IMR-90 (cell line): ENCODE data around the gene NPDC1. TPM values are rescaled to one million over a fixed set of nuclear protein-coding genes. Genes with fewer than 3 reads are reported as not detected.

ENCODE experiments used
- ATAC-seq: fragments of 200-7000 bp; cut with Tn5 transposase; 2 replicates; pipeline ENCODE4 v1.9.1; 2020; ENCODE audit warnings: low read depth, mild to moderate bottlenecking, moderate library complexity
- BruUV-seq: library from RNA; stranded (reverse); fragments of 400-500 nt; replicated peaks from 2 replicates; lab custom pipeline; 2021; lab: Mats Ljungman, UMichigan
- CTCF ChIA-PET: fragments of 300-600 bp; formaldehyde crosslinking; extraction: SDS; loops from one replicate; lab custom pipeline; 2021; ENCODE audit warnings: antibody characterized with exemption; lab: Yijun Ruan, JAX
- POLR2A ChIA-PET: fragments of 300-600 bp; sonication (Branson Sonifier 250); formaldehyde crosslinking; loops from one replicate; lab custom pipeline; 2022; ENCODE audit warnings: antibody characterized with exemption; ENCODE audit not compliant: unreplicated experiment; lab: Charles Lee
- DNase-seq: peaks from one replicate; pipeline ENCODE4 v3.0.0; 2013
- H2AFZ ChIP-seq: replicated peaks from 2 replicates; pipeline ENCODE3; 2013; ENCODE audit warnings: low read length, mild to moderate bottlenecking; ENCODE audit not compliant: poor library complexity
- H2AK5ac ChIP-seq: 2 replicates; pipeline ENCODE4 v1.6.1; 2013; ENCODE audit warnings: low read depth, low read length, inconsistent platforms
- H2AK9ac ChIP-seq: replicated peaks from 2 replicates; pipeline ENCODE3; 2013; ENCODE audit warnings: mild to moderate bottlenecking, low read depth, low read length, moderate library complexity; ENCODE audit not compliant: poor library complexity
- H2BK120ac ChIP-seq: 2 replicates; pipeline ENCODE4 v1.6.1; 2013; ENCODE audit warnings: low read depth, low read length, inconsistent platforms
- H2BK15ac ChIP-seq: 3 replicates; pipeline ENCODE4 v1.6.1; 2013; ENCODE audit warnings: low read depth, low read length, inconsistent platforms
- H2BK20ac ChIP-seq: 2 replicates; pipeline ENCODE4 v1.6.1; 2013; ENCODE audit warnings: low read depth, mild to moderate bottlenecking, inconsistent platforms, low read length, moderate library complexity
- H2BK5ac ChIP-seq: 2 replicates; pipeline ENCODE4 v1.6.1; 2013; ENCODE audit warnings: mild to moderate bottlenecking, low read depth, low read length, inconsistent platforms; ENCODE audit not compliant: poor library complexity, severe bottlenecking
- H3K14ac ChIP-seq: replicated peaks from 2 replicates; pipeline ENCODE4 v1.6.1; 2013; ENCODE audit warnings: low read depth, low read length, inconsistent platforms
- H3K18ac ChIP-seq: 2 replicates; pipeline ENCODE4 v1.6.1; 2013; ENCODE audit warnings: low read depth, low read length, control low read depth
- H3K23ac ChIP-seq: 2 replicates; pipeline ENCODE4 v1.6.1; 2013; ENCODE audit warnings: low read depth, low read length, inconsistent platforms
- H3K27ac ChIP-seq: 2 replicates; pipeline ENCODE4 v1.5.1; 2013; ENCODE audit warnings: mild to moderate bottlenecking, control low read depth, low read length; ENCODE audit not compliant: insufficient read depth
- H3K27me3 ChIP-seq: 2 replicates; pipeline ENCODE4 v1.6.1; 2013; ENCODE audit warnings: low read length; ENCODE audit not compliant: control insufficient read depth, insufficient read depth
- H3K36me3 ChIP-seq: 2 replicates; pipeline ENCODE4 v1.6.1; 2013; ENCODE audit warnings: low read length, mixed read lengths; ENCODE audit not compliant: control insufficient read depth, insufficient read depth
- H3K4ac ChIP-seq: 2 replicates; pipeline ENCODE4 v1.6.1; 2013; ENCODE audit warnings: low read depth, low read length, inconsistent platforms
- H3K4me1 ChIP-seq: 2 replicates; pipeline ENCODE4 v1.6.1; 2013; ENCODE audit warnings: low read length, mixed read lengths; ENCODE audit not compliant: control insufficient read depth, insufficient read depth
- H3K4me2 ChIP-seq: 2 replicates; pipeline ENCODE4 v1.6.1; 2013; ENCODE audit warnings: low read depth, mild to moderate bottlenecking, control low read depth, low read length, moderate library complexity
- H3K4me3 ChIP-seq: 2 replicates; pipeline ENCODE4 v1.5.1; 2013; ENCODE audit warnings: low read depth, mild to moderate bottlenecking, control low read depth, low read length, moderate library complexity; ENCODE audit not compliant: insufficient read depth
- H3K56ac ChIP-seq: 2 replicates; pipeline ENCODE4 v1.6.1; 2013; ENCODE audit warnings: low read length, inconsistent platforms; ENCODE audit not compliant: insufficient read depth; ENCODE audit errors: extremely low read depth
- H3K79me1 ChIP-seq, 2 experiments: 2 replicates each; pipeline ENCODE4 v1.6.1; 2013; ENCODE audit warnings: low read length in 2 of 2, inconsistent platforms in 1 of 2, low read depth in 1 of 2
- H3K9ac ChIP-seq: 2 replicates; pipeline ENCODE4 v1.6.1; 2013; ENCODE audit warnings: low read depth, low read length, control low read depth
- H3K9me1 ChIP-seq: 2 replicates; pipeline ENCODE4 v1.6.1; 2013; ENCODE audit warnings: low read length, inconsistent platforms; ENCODE audit not compliant: insufficient read depth
- H3K9me3 ChIP-seq: 2 replicates; pipeline ENCODE4 v1.6.1; 2013; ENCODE audit warnings: low read length; ENCODE audit not compliant: control insufficient read depth, insufficient read depth
- H4K20me1 ChIP-seq: 2 replicates; pipeline ENCODE4 v1.6.1; 2013; ENCODE audit warnings: low read length, inconsistent platforms; ENCODE audit not compliant: insufficient read depth
- H4K5ac ChIP-seq: 2 replicates; pipeline ENCODE4 v1.6.1; 2013; ENCODE audit warnings: mild to moderate bottlenecking, low read depth, low read length, control low read depth
- H4K8ac ChIP-seq, 2 experiments: 2 replicates each; pipeline ENCODE4 v1.6.1; 2013; ENCODE audit warnings: low read depth in 2 of 2, low read length in 2 of 2, control low read depth in 1 of 2, inconsistent platforms in 1 of 2
- H4K91ac ChIP-seq: 2 replicates; pipeline ENCODE4 v1.6.1; 2013; ENCODE audit warnings: low read depth, low read length, inconsistent platforms; ENCODE audit not compliant: insufficient read depth
- BHLHE40 ChIP-seq: fragments of 150-350 bp; IDR thresholded peaks from 2 replicates; pipeline ENCODE4 v1.6.1; 2016; ENCODE audit warnings: mild to moderate bottlenecking, low read depth, low read length
- CEBPB ChIP-seq: IDR thresholded peaks from 2 replicates; pipeline ENCODE4 v1.6.1; 2012; ENCODE audit warnings: low read depth, low read length, improper control_type of control experiment
- CHD1 ChIP-seq: IDR thresholded peaks from 2 replicates; pipeline ENCODE4 v1.6.1; 2012; ENCODE audit warnings: low read depth, low read length, improper control_type of control experiment
- FOS ChIP-seq: fragments of 150-350 bp; IDR thresholded peaks from 2 replicates; pipeline ENCODE4 v1.6.1; 2016; ENCODE audit warnings: low read depth, low read length
- MAFK ChIP-seq: IDR thresholded peaks from 2 replicates; pipeline ENCODE4 v1.6.1; 2012; ENCODE audit warnings: low read depth, low read length, improper control_type of control experiment
- MAZ ChIP-seq: IDR thresholded peaks from 2 replicates; pipeline ENCODE4 v1.6.1; 2012; ENCODE audit warnings: low read depth, mild to moderate bottlenecking, low read length, improper control_type of control experiment, moderate library complexity, borderline replicate concordance
- MXI1 ChIP-seq: IDR thresholded peaks from 2 replicates; pipeline ENCODE4 v1.6.1; 2012; ENCODE audit warnings: low read depth, mild to moderate bottlenecking, low read length, moderate library complexity, borderline replicate concordance
- NFE2L2 ChIP-seq: fragments of 150-350 bp; IDR thresholded peaks from 2 replicates; pipeline ENCODE4 v1.6.1; 2016; ENCODE audit warnings: low read depth, mild to moderate bottlenecking, low read length
- RAD21 ChIP-seq: IDR thresholded peaks from 2 replicates; pipeline ENCODE4 v1.6.1; 2012; ENCODE audit warnings: low read length, improper control_type of control experiment
- RCOR1 ChIP-seq: IDR thresholded peaks from 2 replicates; pipeline ENCODE4 v1.6.1; 2012; ENCODE audit warnings: mild to moderate bottlenecking, low read length, improper control_type of control experiment; ENCODE audit not compliant: insufficient replicate concordance
- RFX5 ChIP-seq: IDR thresholded peaks from 2 replicates; pipeline ENCODE4 v1.8.0; 2012; ENCODE audit warnings: low read depth, mild to moderate bottlenecking, low read length, moderate library complexity
- SMC3 ChIP-seq: fragments of 150-350 bp; IDR thresholded peaks from 2 replicates; pipeline ENCODE4 v1.6.1; 2016; ENCODE audit warnings: low read depth, mild to moderate bottlenecking, antibody characterized with exemption, low read length, moderate library complexity
- WGBS, 2 experiments: methylation state at CpG; one replicate each; pipeline versions ENCODE4 v1.1.5 to v1.1.7; 2013; ENCODE audit warnings: missing lambda C conversion rate in 2 of 2; ENCODE audit not compliant: insufficient read length in 1 of 2; ENCODE audit errors: extremely low coverage in 2 of 2; 5-methylcytosine and 5-hydroxymethylcytosine counted together
- dilution Hi-C: fragments of 300-500 bp; cut with HindIII; formaldehyde crosslinking; loops from one replicate; pipeline ENCODE4 v1.14.3; 2018; ENCODE audit warnings: low sequenced_read_pairs; ENCODE audit not compliant: unreplicated experiment
- in situ Hi-C: fragments of 300-500 bp; cut with MboI; formaldehyde crosslinking; loops from 3 replicates; pipeline ENCODE4 v1.14.3; 2019; ENCODE audit warnings: low sequenced_read_pairs, inconsistent platforms, mixed read lengths
- intact Hi-C: fragments of 100-400 bp; cut with micrococcal nuclease; formaldehyde crosslinking; loops from 2 replicates; pipeline ENCODE4 v1.10.0; 2022
- polyA plus RNA-seq, 3 experiments: library from polyadenylated mRNA; depleted of rRNA; stranded (reverse); fragments of >200 nt; gene quantifications; 2 replicates each; pipeline ENCODE4 v1.2.3, GENCODE V29; 2012; ENCODE audit warnings: low replicate concordance in 1 of 3
- total RNA-seq: library from RNA; depleted of rRNA; stranded (reverse); fragments of >200 nt; gene quantifications from 2 replicates; pipeline ENCODE4 v1.2.3, GENCODE V29; 2012
- TF ChIP-seq, protein P1 (sequence below): conservative IDR thresholded peaks from 2 replicates; pipeline ENCODE4 v1.5.1; 2012; ENCODE audit warnings: mild to moderate bottlenecking, low read depth, low read length, improper control_type of control experiment

Gene NPDC1
- total and polyA plus RNA-seq, 2 of the 4 experiments (the other 2 are of a cell fraction): 2.7 to 58.1 TPM

- Histone ChIP-seq H3K9me3 (no peaks in the 10 kb centered on the region), H3K4me2 (no peak overlapping the region), H3K27ac (no peak overlapping the region), H3K9ac (no peak overlapping the region), H3K23ac (no peak overlapping the region), H2BK15ac (no peak overlapping the region), H3K4me3 (no peak overlapping the region), H3K9me1 (peaks cover 8% of the 10 kb centered on the region), H2AK9ac (no peak overlapping the region), H3K79me1 (peaks cover 6 to 16% of the 10 kb centered on the region in 2 experiments; a peak in 3 of 4 replicates), H4K91ac (no peak overlapping the region), H3K4ac (peak overlapping the region; percentile 20; the same call in 1 of the 2 replicates), H2BK5ac (no peak overlapping the region), H2AK5ac (no peak overlapping the region; the same call in 1 of the 2 replicates), H3K14ac (no peak overlapping the region), H3K18ac (no peak overlapping the region), H3K56ac (no peak overlapping the region), H2BK20ac (no peak overlapping the region), H4K20me1 (no peaks in the 10 kb centered on the region; the same call in 1 of the 2 replicates), H3K27me3 (no peaks in the 10 kb centered on the region), H4K8ac (no peak overlapping the region), H2BK120ac (no peak overlapping the region), H2AFZ (no peak overlapping the region), H4K5ac (no peak overlapping the region; the same call in 1 of the 2 replicates), H3K4me1 (peaks cover 23% of the 10 kb centered on the region), H3K36me3 (peaks cover 5% of the 10 kb centered on the region; the same call in 1 of the 2 replicates)
- no peak for TF ChIP-seq MXI1
- TF ChIP-seq MAZ: no peak
- TF ChIP-seq MAFK: no peak
- TF ChIP-seq CEBPB: no peak
- TF ChIP-seq RFX5: no peak
- no peak for TF ChIP-seq SMC3
- TF ChIP-seq RAD21: no peak
- no peak for TF ChIP-seq BHLHE40
- TF ChIP-seq, protein P1, sequence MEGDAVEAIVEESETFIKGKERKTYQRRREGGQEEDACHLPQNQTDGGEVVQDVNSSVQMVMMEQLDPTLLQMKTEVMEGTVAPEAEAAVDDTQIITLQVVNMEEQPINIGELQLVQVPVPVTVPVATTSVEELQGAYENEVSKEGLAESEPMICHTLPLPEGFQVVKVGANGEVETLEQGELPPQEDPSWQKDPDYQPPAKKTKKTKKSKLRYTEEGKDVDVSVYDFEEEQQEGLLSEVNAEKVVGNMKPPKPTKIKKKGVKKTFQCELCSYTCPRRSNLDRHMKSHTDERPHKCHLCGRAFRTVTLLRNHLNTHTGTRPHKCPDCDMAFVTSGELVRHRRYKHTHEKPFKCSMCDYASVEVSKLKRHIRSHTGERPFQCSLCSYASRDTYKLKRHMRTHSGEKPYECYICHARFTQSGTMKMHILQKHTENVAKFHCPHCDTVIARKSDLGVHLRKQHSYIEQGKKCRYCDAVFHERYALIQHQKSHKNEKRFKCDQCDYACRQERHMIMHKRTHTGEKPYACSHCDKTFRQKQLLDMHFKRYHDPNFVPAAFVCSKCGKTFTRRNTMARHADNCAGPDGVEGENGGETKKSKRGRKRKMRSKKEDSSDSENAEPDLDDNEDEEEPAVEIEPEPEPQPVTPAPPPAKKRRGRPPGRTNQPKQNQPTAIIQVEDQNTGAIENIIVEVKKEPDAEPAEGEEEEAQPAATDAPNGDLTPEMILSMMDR: no peak
- no peak for TF ChIP-seq CHD1
- no peak for TF ChIP-seq FOS
- no peak for TF ChIP-seq RCOR1
- no peak for TF ChIP-seq NFE2L2
- ChIA-PET POLR2A (no interaction called here), CTCF (interaction anchor here (1.0 kb wide), 1 partner anchor 49 kb away, joined by 3 read pairs; no protein-coding TSS in a partner anchor)
- BruUV-seq: no TSS peak
- 90% methylated on average over 6 of the region's 10 CpGs; no CpG with 5 or more reads in 1 of the 2 experiments for WGBS, 2 experiments
- intact Hi-C loops: no loop called here
- no peak for ATAC-seq
- DNase-seq: no peak
- in situ Hi-C loops: no loop called here
- dilution Hi-C loops: no loop called here
These were observed 48.6 kb downstream of the NPDC1 start for GRCh38 chr9:136997371-136997770.
